LNCAP (cell line): ENCODE measurements around the gene ADGRL2.

ENCODE experiments used
- TF ChIP-seq, protein P1 (sequence below): fragments of 450-650 bp; IDR thresholded peaks from 2 replicates; pipeline ENCODE4 v1.5.1; 2017; ENCODE audit warnings: mild to moderate bottlenecking

Gene ADGRL2

DNA sequence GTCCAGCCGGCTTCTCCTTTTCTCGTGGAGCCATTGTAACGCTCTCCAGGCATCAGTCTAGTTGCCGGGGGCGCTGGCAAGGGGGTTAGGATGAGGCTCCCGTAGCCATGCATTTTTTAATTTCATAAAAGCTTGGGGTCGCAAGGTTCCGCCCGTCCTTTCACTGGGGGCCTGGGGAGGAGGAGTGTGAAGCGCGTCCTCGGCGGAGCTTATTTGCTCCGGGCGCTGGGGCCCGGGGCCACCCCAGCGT is 1.6 kb downstream of the ADGRL2 start:
- TF ChIP-seq, protein P1, sequence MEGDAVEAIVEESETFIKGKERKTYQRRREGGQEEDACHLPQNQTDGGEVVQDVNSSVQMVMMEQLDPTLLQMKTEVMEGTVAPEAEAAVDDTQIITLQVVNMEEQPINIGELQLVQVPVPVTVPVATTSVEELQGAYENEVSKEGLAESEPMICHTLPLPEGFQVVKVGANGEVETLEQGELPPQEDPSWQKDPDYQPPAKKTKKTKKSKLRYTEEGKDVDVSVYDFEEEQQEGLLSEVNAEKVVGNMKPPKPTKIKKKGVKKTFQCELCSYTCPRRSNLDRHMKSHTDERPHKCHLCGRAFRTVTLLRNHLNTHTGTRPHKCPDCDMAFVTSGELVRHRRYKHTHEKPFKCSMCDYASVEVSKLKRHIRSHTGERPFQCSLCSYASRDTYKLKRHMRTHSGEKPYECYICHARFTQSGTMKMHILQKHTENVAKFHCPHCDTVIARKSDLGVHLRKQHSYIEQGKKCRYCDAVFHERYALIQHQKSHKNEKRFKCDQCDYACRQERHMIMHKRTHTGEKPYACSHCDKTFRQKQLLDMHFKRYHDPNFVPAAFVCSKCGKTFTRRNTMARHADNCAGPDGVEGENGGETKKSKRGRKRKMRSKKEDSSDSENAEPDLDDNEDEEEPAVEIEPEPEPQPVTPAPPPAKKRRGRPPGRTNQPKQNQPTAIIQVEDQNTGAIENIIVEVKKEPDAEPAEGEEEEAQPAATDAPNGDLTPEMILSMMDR, result no peak

DNA sequence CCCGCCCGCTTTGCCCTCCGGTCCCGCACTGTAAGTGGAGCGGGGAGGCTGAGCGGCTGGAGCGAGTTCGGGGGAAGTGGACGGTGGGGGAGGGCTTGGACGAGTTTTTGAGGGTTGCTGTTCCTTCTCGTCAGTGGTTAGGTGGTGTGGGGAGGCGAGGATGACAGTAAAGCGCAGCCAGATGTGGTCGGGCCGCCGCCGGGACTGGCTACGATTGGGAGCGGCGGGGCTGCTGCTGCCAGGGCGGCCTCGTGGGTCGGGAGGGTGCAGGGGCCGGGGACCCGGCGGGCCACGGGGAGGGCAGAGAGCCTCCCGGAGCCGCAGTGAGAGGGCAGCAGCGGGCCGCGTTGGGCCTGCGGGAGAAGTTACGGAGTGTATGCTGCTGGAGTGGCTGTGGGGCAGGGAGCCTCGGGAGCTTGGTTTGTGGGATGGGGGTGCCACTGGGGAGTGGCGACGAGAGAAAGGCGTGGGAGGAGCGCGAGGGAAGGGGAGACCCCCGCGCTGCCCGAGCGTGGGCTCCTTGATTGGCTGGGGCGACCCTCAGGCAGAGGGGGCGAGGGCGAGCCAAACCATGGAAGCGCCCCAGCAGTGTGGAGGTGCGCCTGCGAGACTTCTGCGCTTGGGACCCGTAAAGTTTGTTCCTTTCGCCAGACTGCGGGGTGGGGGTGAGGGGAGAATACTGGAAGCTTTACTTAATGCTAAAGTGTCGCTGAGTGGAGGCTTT is 2.1 kb downstream of the ADGRL2 start:
- TF ChIP-seq, protein P1, result peak; percentile 41; the same call in 1 of the 2 replicates

DNA sequence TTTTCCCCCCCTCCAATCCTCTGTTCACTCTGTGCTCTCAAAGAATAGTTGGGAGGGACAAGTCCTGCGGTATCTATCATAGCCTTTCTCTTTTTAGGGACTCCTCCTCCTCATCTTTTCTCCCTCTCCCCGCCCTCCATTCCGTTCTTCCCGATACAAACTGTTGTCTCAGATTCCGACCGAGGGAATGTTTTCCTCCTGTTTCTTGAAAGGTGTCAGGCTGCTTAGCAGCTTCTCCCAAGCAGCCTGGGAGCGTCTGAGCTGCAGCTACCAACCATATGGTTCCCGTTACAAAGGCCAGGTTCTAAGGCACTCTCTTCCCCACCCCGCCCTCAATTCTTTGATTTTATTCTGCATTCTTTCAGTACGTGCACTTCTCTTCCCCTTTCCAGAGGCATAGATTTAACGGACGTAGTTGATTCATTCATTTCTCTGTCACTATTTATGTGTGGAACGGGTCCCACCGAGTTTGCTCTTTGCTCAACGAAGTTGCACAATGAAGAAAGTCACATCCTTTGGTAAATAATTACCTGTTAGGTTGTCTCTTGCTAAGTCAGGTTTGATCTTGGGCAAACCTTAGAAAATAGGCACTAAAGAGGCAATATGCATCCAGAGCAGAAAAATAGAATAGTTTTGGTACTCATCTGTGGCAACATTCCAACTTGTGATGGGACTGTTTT is 2.8 kb downstream of the ADGRL2 start:
- TF ChIP-seq, protein P1, result no peak

DNA sequence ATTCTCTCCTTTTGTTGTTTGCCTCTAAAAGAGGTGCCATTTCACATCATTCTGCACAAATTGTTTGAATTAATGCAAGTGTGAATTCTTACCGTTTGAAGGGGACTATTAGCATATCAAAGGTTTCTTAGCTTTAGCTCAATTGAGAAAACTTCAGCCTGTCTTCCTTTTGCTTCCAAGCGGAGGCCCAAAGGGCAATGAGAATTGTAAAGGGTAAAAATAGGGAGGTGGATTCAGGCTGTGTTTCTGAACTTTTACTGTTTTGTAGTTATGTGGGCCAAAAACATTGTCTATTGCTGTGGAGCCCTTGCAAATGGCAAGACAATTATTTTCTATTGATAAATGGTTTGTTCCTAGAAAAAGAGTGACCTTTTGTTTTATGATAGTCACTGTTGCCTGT is 3.6 kb downstream of the ADGRL2 start:
- TF ChIP-seq, protein P1, result no peak

DNA sequence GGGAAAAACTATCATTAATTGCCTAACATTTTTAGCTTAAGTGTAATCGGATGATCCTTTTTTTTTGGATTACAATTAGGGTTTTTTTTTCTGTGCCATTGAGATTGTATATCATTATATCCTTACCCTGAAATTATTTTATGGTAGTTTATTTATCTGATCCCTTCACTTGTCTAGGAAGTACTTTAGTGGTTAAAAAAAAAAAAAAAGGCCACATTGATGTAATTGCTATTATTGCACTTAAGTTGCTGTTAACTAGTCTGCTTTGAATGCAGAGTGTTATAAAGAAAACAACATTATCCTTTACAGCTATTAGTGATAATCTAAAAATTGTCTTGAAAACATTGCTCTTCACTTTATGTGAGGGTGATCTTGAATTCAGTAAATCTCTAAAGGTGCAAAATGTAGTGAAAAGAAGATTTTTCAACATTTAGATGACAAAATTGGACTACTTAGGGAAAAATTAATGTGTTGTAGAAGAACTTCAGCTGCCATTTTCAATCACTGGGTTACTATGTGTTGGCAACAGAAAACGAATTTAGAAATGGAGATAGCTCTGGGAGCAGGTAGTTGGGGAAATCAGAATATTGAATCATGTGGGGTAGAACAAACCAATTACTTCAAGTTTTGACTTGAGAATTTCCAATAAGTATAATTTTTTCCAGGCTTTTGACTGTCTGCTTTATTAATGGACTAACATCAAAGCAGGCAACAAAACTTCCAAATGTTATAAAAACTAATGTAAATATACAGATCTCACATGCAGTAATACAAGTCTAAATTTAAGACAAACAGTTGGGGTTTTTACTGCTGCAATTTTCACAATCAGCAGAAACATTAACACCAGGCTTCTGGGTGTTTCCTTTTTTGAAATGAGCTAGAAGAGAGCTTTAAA is 5.0 kb downstream of the ADGRL2 start:
- TF ChIP-seq, protein P1, result no peak

DNA sequence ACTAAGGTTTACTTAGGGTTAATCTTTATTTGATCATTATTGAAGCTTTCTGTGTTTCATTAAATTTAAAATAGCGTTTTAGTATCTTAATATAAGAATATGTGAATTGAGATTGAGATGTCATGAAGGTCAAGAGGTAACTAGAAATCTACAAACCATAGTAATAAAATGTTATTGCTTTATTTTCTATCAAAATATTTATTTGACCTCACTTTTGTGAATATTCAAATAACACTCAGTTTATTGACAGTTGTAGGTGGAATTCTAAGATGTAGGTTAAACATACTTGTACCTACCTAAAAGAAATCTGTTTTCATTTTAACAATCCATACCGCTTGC is 5.7 kb downstream of the ADGRL2 start:
- TF ChIP-seq, protein P1, result no peak

DNA sequence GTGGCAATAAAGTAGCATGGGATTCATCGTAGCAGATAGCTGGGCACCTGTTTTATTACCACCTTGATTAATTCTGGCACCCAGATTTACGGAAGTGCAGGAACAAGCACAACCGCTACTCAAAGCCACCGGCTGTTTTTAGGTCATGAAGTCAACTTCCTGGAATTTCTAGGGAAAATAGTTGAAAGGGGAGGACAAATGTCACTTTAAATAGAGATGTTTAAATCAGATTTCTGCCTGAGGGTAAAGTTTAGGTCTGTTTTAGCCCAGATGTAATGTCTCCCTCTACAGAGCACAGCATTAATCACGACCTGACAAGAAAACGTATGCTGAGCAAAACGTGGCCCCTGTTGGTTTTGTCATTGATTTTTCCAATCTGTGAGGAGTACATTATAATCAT is 8.0 kb downstream of the ADGRL2 start:
- TF ChIP-seq, protein P1, result peak; percentile 37; the same call in 1 of the 2 replicates
